GM12878 (cell line): ENCODE results near the gene TBX5. TPM values are rescaled to one million over a fixed set of nuclear protein-coding genes. Genes with fewer than 3 reads are reported as not detected.

Source experiments
- ATAC-seq: fragments of 200-7000 bp; cut with Tn5 transposase; 3 replicates; pipeline ENCODE4 v1.9.1; 2020; ENCODE audit warnings: mild to moderate bottlenecking, moderate library complexity
- BruUV-seq: library from RNA; stranded (reverse); fragments of 400-500 nt; replicated peaks from 2 replicates; lab custom pipeline; 2021; lab: Mats Ljungman, UMichigan
- CTCF ChIA-PET: fragments of 300-600 bp; sonication (Branson Sonifier 250); formaldehyde crosslinking; extraction: SDS; loops from one replicate; lab custom pipeline; 2021; ENCODE audit warnings: inconsistent platforms; lab: Yijun Ruan, JAX
- POLR2A ChIA-PET: fragments of 350-600 bp; formaldehyde crosslinking; extraction: SDS; loops from one replicate; lab custom pipeline; 2021; ENCODE audit warnings: inconsistent platforms; lab: Charles Lee
- RAD21 ChIA-PET: fragments of 300-600 bp; sonication (Branson Sonifier 250); formaldehyde crosslinking; loops from one replicate; lab custom pipeline; 2023; ENCODE audit warnings: antibody characterized with exemption; ENCODE audit not compliant: unreplicated experiment; lab: Charles Lee
- SMC1A ChIA-PET: fragments of 300-600 bp; sonication (Branson Sonifier 250); formaldehyde crosslinking; loops from one replicate; lab custom pipeline; 2023; ENCODE audit not compliant: unreplicated experiment, uncharacterized antibody; lab: Charles Lee
- DNase-seq: peaks from one replicate; pipeline ENCODE4 v3.0.0-alpha.2; 2011; ENCODE audit warnings: low read depth, low spot score
- FAIRE-seq: peaks from 3 replicates; lab custom pipeline; 2011; peaks lifted over from hg19 to GRCh38; lab: Jason Lieb, UNC
- H2AFZ ChIP-seq: 2 replicates; pipeline ENCODE4 v1.6.0; 2011; ENCODE audit warnings: low read depth, low read length, control low read depth; ENCODE audit not compliant: control insufficient read depth
- H3K27ac ChIP-seq: 2 replicates; pipeline ENCODE4 v1.5.1; 2011; ENCODE audit warnings: control low read depth; ENCODE audit not compliant: control insufficient read depth, insufficient read depth
- H3K27me3 ChIP-seq, 2 experiments: replicated peaks in 1 of 2; 2 replicates each; pipeline versions ENCODE4 v1.6.0 to v1.6.1; 2011; ENCODE audit warnings: low read length in 1 of 2; ENCODE audit not compliant: control insufficient read depth in 2 of 2, insufficient read depth in 2 of 2
- H3K36me3 ChIP-seq, 2 experiments: 2 replicates each; pipeline ENCODE4 v1.5.1; 2011; ENCODE audit warnings: low read length in 1 of 2; ENCODE audit not compliant: control insufficient read depth in 2 of 2, insufficient read depth in 2 of 2
- H3K4me1 ChIP-seq: 2 replicates; pipeline ENCODE4 v1.6.1; 2011; ENCODE audit warnings: mild to moderate bottlenecking, low read length, moderate library complexity, mixed read lengths; ENCODE audit not compliant: control insufficient read depth, insufficient read depth
- H3K4me2 ChIP-seq: 2 replicates; pipeline ENCODE4 v1.6.0; 2011; ENCODE audit warnings: control low read depth; ENCODE audit not compliant: control insufficient read depth, insufficient read depth
- H3K4me3 ChIP-seq: fragments of 200-600 bp; sonication (generic); 2 replicates; pipeline ENCODE4 v1.5.1; 2016
- H3K79me2 ChIP-seq: 2 replicates; pipeline ENCODE4 v1.6.0; 2011; ENCODE audit warnings: low read length; ENCODE audit not compliant: control insufficient read depth, insufficient read depth
- H3K9ac ChIP-seq: 2 replicates; pipeline ENCODE4 v1.8.0; 2011; ENCODE audit warnings: low read length, control low read depth, mixed read lengths; ENCODE audit not compliant: control insufficient read depth, insufficient read depth
- H3K9me3 ChIP-seq: replicated peaks from 3 replicates; pipeline ENCODE4 v1.5.1; 2011; ENCODE audit warnings: mild to moderate bottlenecking, low read length; ENCODE audit not compliant: control insufficient read depth, insufficient read depth
- H4K20me1 ChIP-seq: 2 replicates; pipeline ENCODE4 v1.6.0; 2011; ENCODE audit not compliant: control insufficient read depth, insufficient read depth
- CBX5 ChIP-seq: sonication (generic); IDR thresholded peaks from 2 replicates; pipeline ENCODE4 v1.6.1; 2016; ENCODE audit warnings: low read depth, moderate library complexity, mild to moderate bottlenecking, inconsistent platforms
- CREM ChIP-seq: IDR thresholded peaks from 2 replicates; pipeline ENCODE4 v1.6.1; 2014; ENCODE audit warnings: antibody characterized with exemption, low read depth
- DPF2 ChIP-seq: fragments of 450-650 bp; IDR thresholded peaks from 2 replicates; pipeline ENCODE4 v1.6.1; 2017; ENCODE audit warnings: mild to moderate bottlenecking
- ELK1 ChIP-seq: IDR thresholded peaks from 2 replicates; pipeline ENCODE4 v1.6.1; 2012; ENCODE audit warnings: low read depth, low read length, improper control_type of control experiment
- GABPA ChIP-seq: IDR thresholded peaks from 2 replicates; pipeline ENCODE4 v1.6.1; 2014; ENCODE audit warnings: antibody characterized with exemption, low read depth, mild to moderate bottlenecking, inconsistent platforms
- NR2C1 ChIP-seq: fragments of 450-650 bp; IDR thresholded peaks from 2 replicates; pipeline ENCODE4 v1.6.1; 2017; ENCODE audit warnings: antibody characterized with exemption, mild to moderate bottlenecking, moderate library complexity
- RELA ChIP-seq: fragments of 450-650 bp; IDR thresholded peaks from 2 replicates; pipeline ENCODE4 v1.8.0; 2014; ENCODE audit warnings: borderline replicate concordance; ENCODE audit not compliant: partially characterized antibody
- SMAD5 ChIP-seq: IDR thresholded peaks from 2 replicates; pipeline ENCODE4 v1.6.1; 2016; ENCODE audit warnings: antibody characterized with exemption, low read depth
- SMARCA5 ChIP-seq: fragments of 450-650 bp; IDR thresholded peaks from 2 replicates; pipeline ENCODE4 v1.6.1; 2017; ENCODE audit warnings: mild to moderate bottlenecking
- TCF12 ChIP-seq: IDR thresholded peaks from 2 replicates; pipeline ENCODE4 v1.6.1; 2011; ENCODE audit warnings: low read depth, mild to moderate bottlenecking, low read length
- WGBS: methylation state at CpG from one replicate; pipeline ENCODE4 v1.1.6; 2016; ENCODE audit warnings: low lambda C conversion rate; ENCODE audit not compliant: insufficient replicate concordance, insufficient coverage; ENCODE audit errors: missing lambda C conversion rate; 5-methylcytosine and 5-hydroxymethylcytosine counted together
- in situ Hi-C: fragments of 300-500 bp; cut with MboI; formaldehyde crosslinking; loops from 9 replicates; pipeline ENCODE4 v1.14.3; 2018; ENCODE audit warnings: mixed read lengths
- intact Hi-C: fragments of 100-400 bp; cut with micrococcal nuclease; formaldehyde crosslinking; loops from one replicate; pipeline ENCODE4 v1.14.2; 2022; ENCODE audit not compliant: unreplicated experiment
- polyA plus RNA-seq, 11 experiments: library from polyadenylated mRNA; depleted of rRNA in 4 of 11; unstranded in 6 of 11; stranded (reverse) in 5 of 11; fragments of >200 nt; fragmentation: Nextera tagmentation in 4 of 11; fragmentation: Illumina TruSeq in 1 of 11; extraction: Ambion mirVana in 4 of 11; extraction: Trizol in 1 of 11; gene quantifications; 1 replicate in 1 of 11; 2 replicates in 10 of 11; pipeline versions ENCODE4 v1.2.1 to v1.2.3, GENCODE V29; 2011 to 2016; ENCODE audit warnings: inconsistent platforms in 2 of 11, missing spikeins in 2 of 11, low read depth in 1 of 11
- total RNA-seq, 4 experiments: library from RNA; depleted of rRNA in 3 of 4; stranded (reverse); fragments of >200 nt in 3 of 4; fragmentation: Illumina TruSeq in 1 of 4; extraction: Trizol in 1 of 4; gene quantifications; 2 replicates each; pipeline versions ENCODE4 v1.2.1 to v1.2.3, GENCODE V29; 2013 to 2021
- TF ChIP-seq, protein P1 (sequence below): fragments of 150-350 bp; IDR thresholded peaks from 2 replicates; pipeline ENCODE4 v1.6.1; 2016; ENCODE audit warnings: low read depth, low read length

The TBX5 gene
- total and polyA plus RNA-seq, 10 of the 15 experiments (the other 5 are each of a cell fraction or from before 2014, with no cell fraction given), result 0.04 TPM; not detected in 9

DNA sequence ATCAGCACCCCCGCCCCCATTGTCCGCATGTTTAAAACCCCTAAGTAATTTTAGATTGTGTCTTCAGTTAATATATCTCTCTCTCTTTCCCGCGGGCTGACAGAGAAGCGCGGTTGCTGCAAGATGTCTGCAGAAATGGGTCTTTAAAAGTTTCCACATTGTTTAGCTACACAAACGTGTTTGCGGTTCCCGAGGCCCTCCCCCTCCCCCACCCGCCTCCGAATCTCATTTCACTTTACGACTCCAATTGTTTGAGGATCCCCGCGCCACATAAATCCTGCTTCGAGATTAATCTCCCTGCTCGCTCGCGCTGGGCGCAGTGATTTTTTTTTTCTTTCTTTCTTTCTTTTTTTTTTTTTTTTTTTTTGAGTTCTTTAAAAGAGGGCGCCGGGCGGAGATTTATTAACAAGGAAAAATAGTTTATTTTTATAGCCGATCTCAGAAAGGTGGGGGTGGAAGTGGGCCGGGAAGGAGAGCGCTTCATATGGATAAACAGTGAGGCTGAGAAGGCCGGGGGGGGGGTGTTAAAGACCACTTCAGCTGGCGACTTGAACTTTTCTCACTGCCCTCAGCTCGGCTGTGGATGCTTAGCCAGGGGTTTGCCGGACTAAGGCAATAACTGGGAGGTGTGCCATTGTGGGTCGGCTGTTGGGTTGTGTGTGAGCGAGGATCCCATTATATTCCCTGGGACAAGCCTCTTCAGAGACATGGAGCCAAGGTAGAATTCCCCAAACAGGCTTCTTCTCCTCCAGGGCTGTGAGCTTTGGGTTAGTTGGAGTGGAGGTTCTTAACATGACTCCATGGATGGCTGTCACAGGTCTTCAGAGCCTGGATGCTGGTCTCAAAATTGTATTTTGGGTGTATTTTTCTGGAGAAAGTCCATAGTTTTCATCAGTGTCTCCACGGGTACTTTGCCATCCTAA, 39.7 kb upstream of the TBX5 start:
- Histone ChIP-seq H3K4me3 (no peak overlapping the region), H3K27ac (no peak overlapping the region), H3K27me3 (peaks cover 14 to 28% of the 10 kb centered on the region in 2 experiments), H4K20me1 (no peaks in the 10 kb centered on the region), H3K79me2 (no peaks in the 10 kb centered on the region), H2AFZ (no peak overlapping the region), H3K9me3 (no peaks in the 10 kb centered on the region; the same call in 2 of the 3 replicates), H3K36me3 (no peaks in the 10 kb centered on the region), H3K4me2 (no peak overlapping the region), H3K9ac (no peak overlapping the region), H3K4me1 (no peaks in the 10 kb centered on the region)
- SMC1A ChIA-PET, result no interaction called here
- 23% methylated on average over 29 of the region's 32 CpGs for WGBS
- POLR2A ChIA-PET, result no interaction called here
- RAD21 ChIA-PET, result no interaction called here
- no peak for TF ChIP-seq SMAD5
- TF ChIP-seq DPF2, result no peak
- no peak for TF ChIP-seq SMARCA5
- TF ChIP-seq, protein P1, sequence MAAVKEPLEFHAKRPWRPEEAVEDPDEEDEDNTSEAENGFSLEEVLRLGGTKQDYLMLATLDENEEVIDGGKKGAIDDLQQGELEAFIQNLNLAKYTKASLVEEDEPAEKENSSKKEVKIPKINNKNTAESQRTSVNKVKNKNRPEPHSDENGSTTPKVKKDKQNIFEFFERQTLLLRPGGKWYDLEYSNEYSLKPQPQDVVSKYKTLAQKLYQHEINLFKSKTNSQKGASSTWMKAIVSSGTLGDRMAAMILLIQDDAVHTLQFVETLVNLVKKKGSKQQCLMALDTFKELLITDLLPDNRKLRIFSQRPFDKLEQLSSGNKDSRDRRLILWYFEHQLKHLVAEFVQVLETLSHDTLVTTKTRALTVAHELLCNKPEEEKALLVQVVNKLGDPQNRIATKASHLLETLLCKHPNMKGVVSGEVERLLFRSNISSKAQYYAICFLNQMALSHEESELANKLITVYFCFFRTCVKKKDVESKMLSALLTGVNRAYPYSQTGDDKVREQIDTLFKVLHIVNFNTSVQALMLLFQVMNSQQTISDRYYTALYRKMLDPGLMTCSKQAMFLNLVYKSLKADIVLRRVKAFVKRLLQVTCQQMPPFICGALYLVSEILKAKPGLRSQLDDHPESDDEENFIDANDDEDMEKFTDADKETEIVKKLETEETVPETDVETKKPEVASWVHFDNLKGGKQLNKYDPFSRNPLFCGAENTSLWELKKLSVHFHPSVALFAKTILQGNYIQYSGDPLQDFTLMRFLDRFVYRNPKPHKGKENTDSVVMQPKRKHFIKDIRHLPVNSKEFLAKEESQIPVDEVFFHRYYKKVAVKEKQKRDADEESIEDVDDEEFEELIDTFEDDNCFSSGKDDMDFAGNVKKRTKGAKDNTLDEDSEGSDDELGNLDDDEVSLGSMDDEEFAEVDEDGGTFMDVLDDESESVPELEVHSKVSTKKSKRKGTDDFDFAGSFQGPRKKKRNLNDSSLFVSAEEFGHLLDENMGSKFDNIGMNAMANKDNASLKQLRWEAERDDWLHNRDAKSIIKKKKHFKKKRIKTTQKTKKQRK, result no peak
- no peak for TF ChIP-seq NR2C1
- no peak for TF ChIP-seq RELA
- no peak for TF ChIP-seq ELK1
- TF ChIP-seq GABPA, result no peak
- TF ChIP-seq CBX5, result no peak
- no peak for TF ChIP-seq TCF12
- no peak for TF ChIP-seq CREM
- no peak for DNase-seq
- no TSS peak for BruUV-seq
- in situ Hi-C loops (no loop called here), intact Hi-C loops (no loop called here)
- no peak for FAIRE-seq
- CTCF ChIA-PET, result no interaction called here
- ATAC-seq, result no peak
